HCT116 (cell line): ENCODE data around the gene PCDHGC5. TPM values are rescaled to one million over a fixed set of nuclear protein-coding genes. Genes with fewer than 3 reads are reported as not detected.

Experiments used
- ATAC-seq: fragments of 200-7000 bp; cut with Tn5 transposase; 2 replicates; pipeline ENCODE4 v1.9.1; 2020; ENCODE audit warnings: mild to moderate bottlenecking, moderate library complexity
- BruUV-seq: library from RNA; stranded (reverse); fragments of 400-500 nt; replicated peaks from 2 replicates; lab custom pipeline; 2021; lab: Mats Ljungman, UMichigan
- CTCF ChIA-PET: fragments of 300-600 bp; sonication (Branson Sonifier 250); formaldehyde crosslinking; loops from one replicate; lab custom pipeline; 2021; ENCODE audit warnings: antibody characterized with exemption; lab: Charles Lee
- POLR2A ChIA-PET: fragments of 300-600, 350-600 bp; sonication (Branson Sonifier 250); formaldehyde crosslinking; loops from one replicate; lab custom pipeline; 2021; ENCODE audit warnings: antibody characterized with exemption; lab: Charles Lee
- RAD21 ChIA-PET, 2 experiments: fragments of 300-600 bp; sonication (Branson Sonifier 250); formaldehyde crosslinking; loops; one replicate each; lab custom pipeline; 2023; ENCODE audit warnings: low total read pairs in 2 of 2; ENCODE audit not compliant: uncharacterized antibody in 2 of 2, unreplicated experiment in 2 of 2, low non-redundant PET in 1 of 2; lab: Charles Lee
- DNase-seq: peaks from one replicate; pipeline ENCODE4 v3.0.0-alpha.2; 2010; ENCODE audit warnings: low read depth, low spot score
- H2AFZ ChIP-seq: fragments of 200-600 bp; shearing (Covaris generic), sonication (generic); 2 replicates; pipeline ENCODE4 v1.6.1; 2017; ENCODE audit warnings: low read depth, mixed run types, mixed read lengths, antibody characterized with exemption, low read length; ENCODE audit not compliant: poor library complexity, severe bottlenecking
- H3K27ac ChIP-seq: 2 replicates; pipeline ENCODE4 v1.5.1; 2012; ENCODE audit warnings: low read depth, low read length
- H3K27me3 ChIP-seq: fragments of 200-600 bp; sonication (generic); 2 replicates; pipeline ENCODE4 v1.6.1; 2016; ENCODE audit warnings: mixed run types, low read length, mixed read lengths; ENCODE audit not compliant: insufficient read depth
- H3K36me3 ChIP-seq, 2 experiments: fragments of 200-500 bp in 1 of 2; fragments of 200-600 bp in 1 of 2; sonication (Bioruptor generic) in 1 of 2; sonication (generic) in 1 of 2; 2 replicates each; pipeline versions ENCODE4 v1.5.1 to v1.6.1; 2014 to 2016; ENCODE audit warnings: low read length in 2 of 2, inconsistent platforms in 1 of 2, mixed read lengths in 1 of 2, mixed run types in 1 of 2; ENCODE audit not compliant: insufficient read depth in 2 of 2, control insufficient read depth in 1 of 2
- H3K4me1 ChIP-seq, 2 experiments: fragments of 200-600 bp in 1 of 2; sonication (generic) in 1 of 2; 2 replicates each; pipeline versions ENCODE4 v1.5.1 to v1.6.1; 2012 to 2017; ENCODE audit warnings: low read length in 2 of 2, inconsistent platforms in 1 of 2, mild to moderate bottlenecking in 1 of 2, mixed read lengths in 1 of 2, mixed run types in 1 of 2, moderate library complexity in 1 of 2; ENCODE audit not compliant: insufficient read depth in 2 of 2, control insufficient read depth in 1 of 2
- H3K4me2 ChIP-seq: fragments of 200-600 bp; sonication (generic); 2 replicates; pipeline ENCODE4 v1.6.1; 2017; ENCODE audit warnings: mixed run types, low read length, mixed read lengths
- H3K4me3 ChIP-seq, 2 experiments: fragments of 200-600 bp in 1 of 2; sonication (generic) in 1 of 2; replicated peaks in 1 of 2; 2 replicates each; pipeline ENCODE4 v1.5.1; 2011 to 2016; ENCODE audit warnings: low read length in 2 of 2, control low read depth in 1 of 2, low read depth in 1 of 2, mild to moderate bottlenecking in 1 of 2, mixed read lengths in 1 of 2, mixed run types in 1 of 2
- H3K79me2 ChIP-seq: fragments of 200-600 bp; sonication (generic); 2 replicates; pipeline ENCODE4 v1.6.1; 2017; ENCODE audit warnings: mild to moderate bottlenecking, mixed run types, low read length, moderate library complexity, mixed read lengths; ENCODE audit not compliant: insufficient read depth
- H3K9ac ChIP-seq: fragments of 200-600 bp; sonication (generic); 2 replicates; pipeline ENCODE4 v1.6.1; 2016; ENCODE audit warnings: low read length, mixed read lengths
- H3K9me2 ChIP-seq: fragments of 200-600 bp; sonication (generic), shearing (Covaris generic); 2 replicates; pipeline ENCODE4 v1.6.1; 2017; ENCODE audit warnings: mixed run types, mild to moderate bottlenecking, moderate library complexity; ENCODE audit not compliant: insufficient read depth
- H3K9me3 ChIP-seq, 2 experiments: fragments of 200-500 bp in 1 of 2; fragments of 200-600 bp in 1 of 2; sonication (Bioruptor generic) in 1 of 2; sonication (generic) in 1 of 2; 2 replicates each; pipeline ENCODE4 v1.6.1; 2014 to 2017; ENCODE audit warnings: low read length in 2 of 2, mixed read lengths in 2 of 2, inconsistent platforms in 1 of 2, low read depth in 1 of 2, mild to moderate bottlenecking in 1 of 2, mixed run types in 1 of 2, moderate library complexity in 1 of 2; ENCODE audit not compliant: control insufficient read depth in 1 of 2, insufficient read depth in 1 of 2
- H4K20me1 ChIP-seq: fragments of 200-600 bp; sonication (generic), shearing (Covaris generic); 2 replicates; pipeline ENCODE4 v1.6.1; 2017; ENCODE audit warnings: mixed run types, mild to moderate bottlenecking, moderate library complexity; ENCODE audit not compliant: insufficient read depth
- EGR1 ChIP-seq: IDR thresholded peaks from 2 replicates; pipeline ENCODE4 v1.6.1; 2012; ENCODE audit warnings: low read depth
- EZH2phosphoT487 ChIP-seq: fragments of 200-600 bp; IDR thresholded peaks from 2 replicates; pipeline ENCODE4 v1.6.1; 2018; ENCODE audit warnings: antibody characterized with exemption, borderline replicate concordance
- SP1 ChIP-seq: IDR thresholded peaks from 2 replicates; pipeline ENCODE4 v1.6.1; 2012; ENCODE audit warnings: low read depth
- SRF ChIP-seq: IDR thresholded peaks from 2 replicates; pipeline ENCODE4 v1.6.1; 2012; ENCODE audit warnings: low read depth
- YY1 ChIP-seq: IDR thresholded peaks from 2 replicates; pipeline ENCODE4 v1.6.1; 2011; ENCODE audit warnings: low read length, low read depth, moderate library complexity, mild to moderate bottlenecking; ENCODE audit not compliant: insufficient replicate concordance; ENCODE audit errors: extremely low read depth
- ZFX ChIP-seq: fragments of 450-650 bp; IDR thresholded peaks from 2 replicates; pipeline ENCODE4 v1.6.1; 2017
- intact Hi-C: fragments of 100-400 bp; cut with micrococcal nuclease; formaldehyde crosslinking; loops from 2 replicates; pipeline ENCODE4 v1.10.0; 2022
- total RNA-seq: library from RNA; stranded (reverse); gene quantifications from one replicate; pipeline ENCODE4 v1.2.1, GENCODE V29; 2021; ENCODE audit not compliant: unreplicated experiment

Gene PCDHGC5
- total RNA-seq, 1 experiment from 2014 or later = not detected

GRCh38 chr5:141534492-141535213 is 45.8 kb downstream of the PCDHGC5 start:
- intact Hi-C loops = no loop called here
- peaks cover 9 to 22% of the 10 kb centered on the region in 2 experiments; a peak in 3 of 4 replicates for H3K36me3 ChIP-seq

More at GRCh38 chr5:141534492-141535213, 45.8 kb downstream of the PCDHGC5 start:
- Histone ChIP-seq H3K79me2 (no peaks in the 10 kb centered on the region), H3K9me2 (no peaks in the 10 kb centered on the region), H3K4me2 (no peak overlapping the region), H3K9me3 (no peaks in the 10 kb centered on the region), H3K4me3 (no peak overlapping the region), H3K27me3 (no peaks in the 10 kb centered on the region), H3K4me1 (no peaks in the 10 kb centered on the region), H3K27ac (no peak overlapping the region), H4K20me1 (no peaks in the 10 kb centered on the region), H3K9ac (no peak overlapping the region), H2AFZ (no peak overlapping the region)
- DNase-seq (no peak), ATAC-seq (no peak)
- ChIA-PET POLR2A (no interaction called here), RAD21 (no interaction called here), CTCF (interaction anchor here (0.6 to 1.3 kb wide), 3 partner anchors 14 to 215 kb away, joined by 3 to 4 read pairs (median 3); no protein-coding TSS in a partner anchor)
- no peak for TF ChIP-seq ZFX
- no peak for TF ChIP-seq SRF
- no peak for TF ChIP-seq SP1
- TF ChIP-seq YY1 = no peak
- TF ChIP-seq EZH2phosphoT487 = no peak
- TF ChIP-seq EGR1 = no peak
- no TSS peak for BruUV-seq

Other genes starting within 250 kb of the PCDHGC5 start
- 0.07 TPM for gene PCDHB15, start 243.7 kb upstream of the PCDHGC5 start, total RNA-seq
- gene SLC25A2, start 185.0 kb upstream of the PCDHGC5 start, total RNA-seq = 0.42 TPM
- gene TAF7, start 168.3 kb upstream of the PCDHGC5 start, total RNA-seq = 40.9 TPM
- 0.05 TPM for gene PCDHGA1, start 158.6 kb upstream of the PCDHGC5 start, total RNA-seq
- not detected for gene PCDHGA2, start 150.3 kb upstream of the PCDHGC5 start, total RNA-seq
- not detected for gene PCDHGA3, start 145.3 kb upstream of the PCDHGC5 start, total RNA-seq
- 0.15 TPM for gene PCDHGB1, start 139.0 kb upstream of the PCDHGC5 start, total RNA-seq
- gene PCDHGA4, start 134.1 kb upstream of the PCDHGC5 start, total RNA-seq = not detected
- 0.34 TPM for gene PCDHGB2, start 129.1 kb upstream of the PCDHGC5 start, total RNA-seq
- 0.05 TPM for gene PCDHGA5, start 124.9 kb upstream of the PCDHGC5 start, total RNA-seq
- gene PCDHGB3, start 118.8 kb upstream of the PCDHGC5 start, total RNA-seq = 0.10 TPM
- gene PCDHGA6, start 115.2 kb upstream of the PCDHGC5 start, total RNA-seq = 0.07 TPM
- not detected for gene PCDHGA7, start 106.3 kb upstream of the PCDHGC5 start, total RNA-seq
- not detected for gene PCDHGB4, start 101.4 kb upstream of the PCDHGC5 start, total RNA-seq
- not detected for gene PCDHGA8, start 96.4 kb upstream of the PCDHGC5 start, total RNA-seq
- 0.15 TPM for gene PCDHGB5, start 91.1 kb upstream of the PCDHGC5 start, total RNA-seq
- gene PCDHGA9, start 86.3 kb upstream of the PCDHGC5 start, total RNA-seq = 0.34 TPM
- 0.22 TPM for gene PCDHGB6, start 81.1 kb upstream of the PCDHGC5 start, total RNA-seq
- 3.8 TPM for gene PCDHGA10, start 76.1 kb upstream of the PCDHGC5 start, total RNA-seq
- gene PCDHGB7, start 71.4 kb upstream of the PCDHGC5 start, total RNA-seq = 0.54 TPM
- 0.39 TPM for gene PCDHGA11, start 68.0 kb upstream of the PCDHGC5 start, total RNA-seq
- 0.17 TPM for gene PCDHGA12, start 58.6 kb upstream of the PCDHGC5 start, total RNA-seq
- gene PCDHGC3, start 13.1 kb upstream of the PCDHGC5 start, total RNA-seq = 1.2 TPM
- 0.05 TPM for gene PCDHGC4, start 4.1 kb upstream of the PCDHGC5 start, total RNA-seq
- 142 TPM for gene DIAPH1, start 129.9 kb downstream of the PCDHGC5 start, total RNA-seq
- gene HDAC3, start 147.8 kb downstream of the PCDHGC5 start, total RNA-seq = 91.9 TPM
- gene RELL2, start 147.9 kb downstream of the PCDHGC5 start, total RNA-seq = 8.7 TPM
- 37.2 TPM for gene FCHSD1, start 162.3 kb downstream of the PCDHGC5 start, total RNA-seq
- gene ARAP3, start 193.1 kb downstream of the PCDHGC5 start, total RNA-seq = 15.1 TPM